Measurements from ENCODE around the gene C19orf81. TPM values are rescaled to one million over a fixed set of nuclear protein-coding genes. Genes with fewer than 3 reads are reported as not detected.
"Not testable (repeated sequence)": the region's sequence is repeated elsewhere in the genome, so short reads cannot be mapped to it uniquely, and the experiment has no call there.

Gene C19orf81
- total RNA-seq, 1 donor from 2014 or later = not detected

GRCh38 chr19:50606059-50606836 lies 43.0 kb upstream of the C19orf81 start:
- not testable (repeated sequence) for H3K4me3 Mint-ChIP-seq (ENCODE audit: unreplicated experiment); H3K27me3 ChIP-seq (ENCODE audit: insufficient read depth, low read length); H3K36me3 Mint-ChIP-seq (ENCODE audit: low read depth, unreplicated experiment); H3K9ac ChIP-seq (ENCODE audit: low read length); H3K36me3 ChIP-seq (ENCODE audit: insufficient read depth, low read length); H2AFZ ChIP-seq (ENCODE audit: low read depth, low read length); H3K79me2 ChIP-seq (ENCODE audit: insufficient read depth, low read length); H4K20me1 ChIP-seq (ENCODE audit: insufficient read depth, low read length); FAIRE-seq; H3K27ac Mint-ChIP-seq (ENCODE audit: unreplicated experiment); H3K4me2 ChIP-seq (ENCODE audit: low read length); H3K27me3 Mint-ChIP-seq (ENCODE audit: low read depth, unreplicated experiment); H3K4me1 ChIP-seq (ENCODE audit: insufficient read depth, low read length); H3K9me3 ChIP-seq (ENCODE audit: insufficient read depth, low read depth, low read length); H3K27ac ChIP-seq (ENCODE audit: low read depth, low read length); H3K4me1 Mint-ChIP-seq (ENCODE audit: low read depth, unreplicated experiment); H3K4me3 ChIP-seq (ENCODE audit: insufficient read depth, low read depth, low read length); DNase-seq (ENCODE audit: low read depth)
- peaks cover 22% of the 10 kb centered on the region for H3K9me3 Mint-ChIP-seq (ENCODE audit: unreplicated experiment)

GRCh38 chr19:50607388-50607787 lies 41.9 kb upstream of the C19orf81 start:
- Histone ChIP-seq H3K4me1 (ENCODE audit: insufficient read depth, low read length) (no peaks in the 10 kb centered on the region), H4K20me1 (ENCODE audit: insufficient read depth, low read length) (no peaks in the 10 kb centered on the region), H3K9me3 (ENCODE audit: insufficient read depth, low read depth, low read length) (no peaks in the 10 kb centered on the region), H3K79me2 (ENCODE audit: insufficient read depth, low read length) (no peaks in the 10 kb centered on the region), H3K9ac (ENCODE audit: low read length) (no peak overlapping the region), H3K4me2 (ENCODE audit: low read length) (no peak overlapping the region), H3K36me3 (ENCODE audit: insufficient read depth, low read length) (no peaks in the 10 kb centered on the region), H3K4me3 (ENCODE audit: insufficient read depth, low read depth, low read length) (no peak overlapping the region), H3K27me3 (ENCODE audit: insufficient read depth, low read length) (no peaks in the 10 kb centered on the region), H3K27ac (ENCODE audit: low read depth, low read length) (no peak overlapping the region), H2AFZ (ENCODE audit: low read depth, low read length) (no peak overlapping the region)
- H3K27ac Mint-ChIP-seq (ENCODE audit: unreplicated experiment) = no peak overlapping the region
- H3K36me3 Mint-ChIP-seq (ENCODE audit: low read depth, unreplicated experiment) = no peaks in the 10 kb centered on the region
- TF ChIP-seq CTCF (IDR thresholded peaks at IDR 0.05; ENCODE audit: insufficient read depth, low read depth, low read length) = no peak
- TF ChIP-seq EZH2 (IDR thresholded peaks at IDR 0.05; ENCODE audit: insufficient read depth, low read length) = no peak
- FAIRE-seq (no peak), DNase-seq (ENCODE audit: low read depth) (no peak)
- H3K4me1 Mint-ChIP-seq (ENCODE audit: low read depth, unreplicated experiment) = no peaks in the 10 kb centered on the region
- no peaks in the 10 kb centered on the region for H3K27me3 Mint-ChIP-seq (ENCODE audit: low read depth, unreplicated experiment)
- no peak overlapping the region for H3K4me3 Mint-ChIP-seq (ENCODE audit: unreplicated experiment)
- peaks cover 20% of the 10 kb centered on the region for H3K9me3 Mint-ChIP-seq (ENCODE audit: unreplicated experiment)

- FAIRE-seq = no peak
- no peaks in the 10 kb centered on the region for H3K4me1 ChIP-seq (ENCODE audit: insufficient read depth, low read length)
- no peak overlapping the region for H3K4me3 ChIP-seq (ENCODE audit: insufficient read depth, low read depth, low read length)
- H4K20me1 ChIP-seq (ENCODE audit: insufficient read depth, low read length) = no peaks in the 10 kb centered on the region
- no peak overlapping the region for H3K9ac ChIP-seq (ENCODE audit: low read length)
- H3K4me3 Mint-ChIP-seq (ENCODE audit: unreplicated experiment) = no peak overlapping the region
- no peaks in the 10 kb centered on the region for H3K79me2 ChIP-seq (ENCODE audit: insufficient read depth, low read length)
- no peaks in the 10 kb centered on the region for H3K27me3 Mint-ChIP-seq (ENCODE audit: low read depth, unreplicated experiment)
- no peak overlapping the region for H3K27ac ChIP-seq (ENCODE audit: low read depth, low read length)
- peak; percentile 12 for TF ChIP-seq CTCF (IDR thresholded peaks at IDR 0.05; ENCODE audit: insufficient read depth, low read depth, low read length)
- TF ChIP-seq EZH2 (IDR thresholded peaks at IDR 0.05; ENCODE audit: insufficient read depth, low read length) = no peak
- H3K4me2 ChIP-seq (ENCODE audit: low read length) = no peak overlapping the region
- no peak overlapping the region for H2AFZ ChIP-seq (ENCODE audit: low read depth, low read length)
- no peaks in the 10 kb centered on the region for H3K36me3 Mint-ChIP-seq (ENCODE audit: low read depth, unreplicated experiment)
- H3K9me3 ChIP-seq (ENCODE audit: insufficient read depth, low read depth, low read length) = no peaks in the 10 kb centered on the region
- no peaks in the 10 kb centered on the region for H3K4me1 Mint-ChIP-seq (ENCODE audit: low read depth, unreplicated experiment)
- H3K9me3 Mint-ChIP-seq (ENCODE audit: unreplicated experiment) = peaks cover 17% of the 10 kb centered on the region
- H3K27me3 ChIP-seq (ENCODE audit: insufficient read depth, low read length) = no peaks in the 10 kb centered on the region
- no peak overlapping the region for H3K27ac Mint-ChIP-seq (ENCODE audit: unreplicated experiment)
- no peaks in the 10 kb centered on the region for H3K36me3 ChIP-seq (ENCODE audit: insufficient read depth, low read length)
- DNase-seq (ENCODE audit: low read depth) = peak; percentile 4
Measured at GRCh38 chr19:50607874-50608785, 41.1 kb upstream of the C19orf81 start.

GRCh38 chr19:50612504-50613404 lies 36.5 kb upstream of the C19orf81 start:
- H3K4me3 Mint-ChIP-seq (ENCODE audit: unreplicated experiment); H3K27ac Mint-ChIP-seq (ENCODE audit: unreplicated experiment); H3K27ac ChIP-seq (ENCODE audit: low read depth, low read length); FAIRE-seq; H3K4me2 ChIP-seq (ENCODE audit: low read length); H3K36me3 ChIP-seq (ENCODE audit: insufficient read depth, low read length); H4K20me1 ChIP-seq (ENCODE audit: insufficient read depth, low read length); H3K4me3 ChIP-seq (ENCODE audit: insufficient read depth, low read depth, low read length); H3K36me3 Mint-ChIP-seq (ENCODE audit: low read depth, unreplicated experiment); H3K27me3 ChIP-seq (ENCODE audit: insufficient read depth, low read length); H3K4me1 Mint-ChIP-seq (ENCODE audit: low read depth, unreplicated experiment); H3K79me2 ChIP-seq (ENCODE audit: insufficient read depth, low read length); H3K9me3 Mint-ChIP-seq (ENCODE audit: unreplicated experiment); DNase-seq (ENCODE audit: low read depth); H3K27me3 Mint-ChIP-seq (ENCODE audit: low read depth, unreplicated experiment); H3K4me1 ChIP-seq (ENCODE audit: insufficient read depth, low read length); H3K9me3 ChIP-seq (ENCODE audit: insufficient read depth, low read depth, low read length); H3K9ac ChIP-seq (ENCODE audit: low read length); H2AFZ ChIP-seq (ENCODE audit: low read depth, low read length): not testable (repeated sequence)
